OCI-LY3 (cell line): ENCODE results near the gene MIB1.

Experiments
- EZH2phosphoT487 ChIP-seq: fragments of 200-600 bp; shearing (Covaris generic); IDR thresholded peaks from 2 replicates; pipeline ENCODE4 v1.6.1; 2018; ENCODE audit warnings: antibody characterized with exemption, mixed run types, low read depth
- TF ChIP-seq, protein P1 (sequence below): fragments of 200-600, 300-600 bp; sonication (generic); IDR thresholded peaks from 2 replicates; pipeline ENCODE4 v1.5.1; 2014; ENCODE audit warnings: antibody characterized with exemption, low read length, low read depth

- TF ChIP-seq, protein P1, sequence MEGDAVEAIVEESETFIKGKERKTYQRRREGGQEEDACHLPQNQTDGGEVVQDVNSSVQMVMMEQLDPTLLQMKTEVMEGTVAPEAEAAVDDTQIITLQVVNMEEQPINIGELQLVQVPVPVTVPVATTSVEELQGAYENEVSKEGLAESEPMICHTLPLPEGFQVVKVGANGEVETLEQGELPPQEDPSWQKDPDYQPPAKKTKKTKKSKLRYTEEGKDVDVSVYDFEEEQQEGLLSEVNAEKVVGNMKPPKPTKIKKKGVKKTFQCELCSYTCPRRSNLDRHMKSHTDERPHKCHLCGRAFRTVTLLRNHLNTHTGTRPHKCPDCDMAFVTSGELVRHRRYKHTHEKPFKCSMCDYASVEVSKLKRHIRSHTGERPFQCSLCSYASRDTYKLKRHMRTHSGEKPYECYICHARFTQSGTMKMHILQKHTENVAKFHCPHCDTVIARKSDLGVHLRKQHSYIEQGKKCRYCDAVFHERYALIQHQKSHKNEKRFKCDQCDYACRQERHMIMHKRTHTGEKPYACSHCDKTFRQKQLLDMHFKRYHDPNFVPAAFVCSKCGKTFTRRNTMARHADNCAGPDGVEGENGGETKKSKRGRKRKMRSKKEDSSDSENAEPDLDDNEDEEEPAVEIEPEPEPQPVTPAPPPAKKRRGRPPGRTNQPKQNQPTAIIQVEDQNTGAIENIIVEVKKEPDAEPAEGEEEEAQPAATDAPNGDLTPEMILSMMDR: peak; percentile 33; the same call in 1 of the 2 replicates
- no peak for TF ChIP-seq EZH2phosphoT487
Observed at GRCh38 chr18:21912339-21913239, 172.0 kb downstream of the MIB1 start.
